HG02840 (cell line): ENCODE data around the gene ESR1.

Experiments
- ATAC-seq: cut with Tn5 transposase; IDR thresholded peaks from one replicate; pipeline ENCODE4 v1.9.1; 2021; ENCODE audit warnings: mild to moderate bottlenecking, moderate library complexity, moderate number of reproducible peaks; ENCODE audit not compliant: unreplicated experiment, low FRiP score

The ESR1 gene

GRCh38 chr6:151807513-151808370 is at the start of gene ESR1:
TSS of gene ESR1 (plus strand) at chr6:151807682. CDS start at chr6:151807913, 231 bp downstream.
- no peak for ATAC-seq

DNA sequence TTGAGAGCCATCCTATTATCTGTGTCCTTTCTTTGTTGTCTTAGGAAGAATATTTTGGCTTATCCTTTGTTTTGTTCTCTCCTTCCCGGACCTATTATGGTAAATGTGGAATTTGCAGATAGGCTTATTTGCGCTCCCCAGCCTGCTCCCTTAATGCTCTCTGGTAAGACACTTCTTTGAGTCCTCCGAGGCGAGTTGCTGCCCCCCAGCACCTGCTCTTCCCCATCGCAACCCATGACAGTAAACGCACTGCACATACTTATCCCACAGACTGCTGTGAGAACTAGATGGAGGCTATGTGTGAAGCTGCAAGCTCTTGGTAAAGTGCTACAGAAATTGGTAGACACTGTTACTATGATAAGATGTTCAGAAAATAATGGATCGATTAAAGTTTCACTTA is 47.0 kb upstream of the ESR1 start:
- ATAC-seq: no peak

DNA sequence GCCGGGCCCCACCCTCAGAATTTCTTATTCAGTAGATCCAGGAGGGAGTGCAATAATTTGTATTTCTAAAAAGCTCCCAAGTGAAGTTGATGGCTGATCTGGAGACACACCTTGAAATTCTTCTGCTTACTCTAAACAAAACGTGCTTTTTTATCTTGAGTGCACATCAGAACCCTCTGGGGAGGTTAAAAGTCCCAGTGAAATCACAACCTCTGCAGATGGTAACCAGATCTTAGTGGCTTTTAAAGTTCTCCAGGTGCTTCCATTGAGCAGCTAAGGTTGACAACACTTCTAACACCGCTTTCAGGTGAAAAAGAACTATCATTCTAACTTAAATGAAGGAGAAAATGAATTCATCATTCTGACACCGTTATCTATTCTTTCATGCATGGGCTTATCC is 45.6 kb upstream of the ESR1 start:
- no peak for ATAC-seq

DNA sequence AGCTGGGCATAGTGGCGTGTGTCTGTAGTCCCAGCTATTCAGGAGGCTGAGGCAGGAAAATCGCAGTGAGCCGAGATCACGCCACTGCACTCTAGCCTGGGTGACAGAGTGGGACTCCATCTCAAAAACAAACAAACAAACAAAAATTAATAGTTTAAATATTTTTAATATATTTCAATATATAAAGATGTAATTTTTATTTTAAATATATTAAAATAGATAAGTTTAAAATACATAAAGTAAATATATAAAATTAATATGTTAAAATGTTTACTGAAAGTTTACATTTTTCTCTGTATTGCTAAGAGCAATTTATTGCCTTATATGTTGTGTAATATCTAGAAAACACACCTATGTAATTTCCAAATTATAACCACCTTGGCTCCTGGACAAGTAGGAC is 44.7 kb upstream of the ESR1 start:
- ATAC-seq: no peak

DNA sequence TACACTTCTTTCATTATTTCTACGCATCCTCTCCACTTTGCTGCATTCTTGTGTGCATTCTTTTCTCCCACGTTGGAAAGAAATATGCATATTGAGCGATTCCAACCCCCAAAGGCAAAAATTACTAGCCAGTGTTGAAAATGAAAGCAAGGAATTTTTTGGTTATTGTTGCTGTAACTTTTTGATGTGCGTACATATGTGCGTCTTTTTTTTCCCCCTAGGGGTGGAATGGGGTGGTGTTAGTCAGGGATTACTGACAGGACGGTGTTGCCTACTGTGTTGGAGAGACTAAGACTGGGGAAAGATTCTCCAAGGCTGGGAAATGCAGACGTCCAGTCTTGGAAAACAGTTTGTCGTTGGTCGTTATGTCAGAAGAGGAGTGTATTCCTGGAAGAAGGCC is 44.2 kb upstream of the ESR1 start:
- no peak for ATAC-seq

DNA sequence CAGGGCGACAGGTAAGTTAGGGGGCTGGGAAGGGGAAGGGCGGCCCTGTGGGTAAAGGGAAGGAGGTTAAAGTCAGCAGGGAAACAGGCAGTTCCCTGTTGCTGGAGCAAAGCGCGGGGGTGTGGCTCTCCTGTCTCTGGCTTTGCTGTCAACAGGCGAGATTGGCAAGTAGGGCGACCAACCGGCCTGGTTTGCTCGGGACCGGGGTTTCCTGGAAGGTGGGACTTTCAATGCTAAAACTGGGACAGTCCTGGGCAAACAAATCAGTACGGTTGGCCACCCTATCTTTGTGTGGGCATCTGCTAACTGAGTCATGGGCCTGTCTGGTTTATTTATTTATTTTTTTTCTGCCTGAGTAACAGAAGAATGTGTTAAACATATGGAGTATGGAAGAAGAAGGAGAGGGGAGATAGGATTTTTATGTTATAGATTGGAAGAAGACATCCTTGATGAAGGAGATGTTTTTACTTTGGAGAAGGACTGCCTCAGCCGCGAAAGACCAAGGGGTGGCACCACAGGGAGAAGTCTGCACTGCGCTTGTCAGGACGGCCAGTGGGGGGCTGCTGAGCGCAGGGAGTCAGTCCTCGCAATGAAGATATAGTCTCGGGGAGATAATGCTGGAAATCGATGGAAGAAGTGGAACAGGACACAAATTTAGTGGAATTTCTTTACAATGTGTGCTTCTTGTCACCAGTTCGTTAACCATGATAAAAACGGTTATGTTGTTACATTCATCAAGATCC is 43.4 kb upstream of the ESR1 start:
- ATAC-seq: no peak

DNA sequence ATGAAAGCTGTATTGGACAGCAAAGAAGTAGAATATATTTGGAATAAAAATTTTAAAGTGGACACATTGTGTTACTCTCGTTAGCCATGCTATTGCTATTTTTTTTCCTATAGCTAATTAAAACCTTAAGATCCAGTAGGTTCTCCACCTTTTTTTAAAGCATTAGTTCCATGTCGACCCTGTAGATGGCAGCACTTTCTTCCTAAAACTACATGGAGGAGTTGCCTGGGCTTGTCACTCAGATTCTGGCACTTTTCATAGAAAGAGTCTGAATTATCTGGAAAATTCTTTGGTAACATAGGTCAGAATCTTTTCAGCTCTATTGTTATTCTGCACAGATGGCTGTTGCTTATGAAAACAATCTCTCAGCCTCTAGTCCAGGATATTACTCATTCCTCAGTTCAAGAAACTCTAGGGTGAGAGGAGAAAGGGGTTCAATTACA is 42.0 kb upstream of the ESR1 start:
- ATAC-seq: no peak

GRCh38 chr6:151772446-151772845 is 35.0 kb upstream of the ESR1 start:
- ATAC-seq: no peak

- ATAC-seq: no peak
These were observed 34.1 kb upstream of the ESR1 start for GRCh38 chr6:151773382-151773781.

- no peak for ATAC-seq
These were observed 24.9 kb upstream of the ESR1 start for GRCh38 chr6:151782560-151782959.

DNA sequence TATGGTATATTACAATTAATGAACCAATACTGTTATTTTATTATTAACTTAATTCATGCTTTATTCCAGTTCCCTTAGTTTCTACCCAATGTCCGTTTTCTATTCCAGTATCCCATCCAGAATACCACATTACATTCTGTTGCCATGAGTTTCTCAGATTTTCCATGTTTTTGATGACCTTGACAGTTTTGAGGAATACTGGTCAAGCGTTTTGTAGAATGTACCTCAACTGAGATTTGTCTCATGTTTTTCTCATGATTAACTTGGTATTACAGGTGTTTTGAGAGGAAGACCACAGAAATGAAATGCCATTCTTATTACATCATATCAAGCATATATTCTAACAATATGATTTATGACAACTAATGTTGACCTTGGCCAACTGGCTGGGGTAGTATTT is 23.8 kb upstream of the ESR1 start:
- ATAC-seq: no peak

DNA sequence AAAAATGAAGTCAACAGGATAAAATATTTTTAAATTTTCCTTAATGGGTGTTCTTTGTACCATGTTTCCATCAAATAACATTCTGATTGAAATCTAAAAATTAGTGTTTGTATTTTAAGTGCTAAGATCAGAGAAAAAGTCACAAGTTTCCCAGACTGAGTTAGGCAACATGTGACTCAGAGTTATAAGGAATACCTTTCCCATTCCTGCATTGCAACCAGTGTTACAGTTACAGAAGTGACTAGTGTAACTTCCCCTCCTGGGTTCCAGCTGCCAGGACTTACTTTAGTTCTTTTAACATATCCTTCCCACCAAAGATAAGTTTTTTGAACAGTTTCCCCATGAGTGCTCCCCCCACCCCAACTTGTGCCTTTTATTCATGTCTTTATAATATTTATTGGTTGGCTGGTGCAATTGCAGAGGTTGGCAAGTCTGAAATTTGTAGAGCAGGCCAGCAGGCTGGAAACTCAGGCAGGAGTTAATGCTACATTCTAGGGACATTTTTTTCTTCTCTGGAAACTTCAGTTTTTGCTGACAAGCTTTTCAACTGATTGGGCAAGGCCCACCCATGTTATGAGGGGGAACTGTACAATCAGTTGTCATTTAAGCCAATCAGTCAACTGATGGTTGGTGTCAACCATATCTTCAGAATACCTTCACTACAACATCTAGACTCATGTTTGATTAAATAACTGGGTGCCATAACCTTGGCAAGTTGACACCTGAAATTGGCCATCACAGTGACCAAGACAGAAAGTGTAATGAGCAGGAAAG is 22.9 kb upstream of the ESR1 start:
- ATAC-seq: no peak

DNA sequence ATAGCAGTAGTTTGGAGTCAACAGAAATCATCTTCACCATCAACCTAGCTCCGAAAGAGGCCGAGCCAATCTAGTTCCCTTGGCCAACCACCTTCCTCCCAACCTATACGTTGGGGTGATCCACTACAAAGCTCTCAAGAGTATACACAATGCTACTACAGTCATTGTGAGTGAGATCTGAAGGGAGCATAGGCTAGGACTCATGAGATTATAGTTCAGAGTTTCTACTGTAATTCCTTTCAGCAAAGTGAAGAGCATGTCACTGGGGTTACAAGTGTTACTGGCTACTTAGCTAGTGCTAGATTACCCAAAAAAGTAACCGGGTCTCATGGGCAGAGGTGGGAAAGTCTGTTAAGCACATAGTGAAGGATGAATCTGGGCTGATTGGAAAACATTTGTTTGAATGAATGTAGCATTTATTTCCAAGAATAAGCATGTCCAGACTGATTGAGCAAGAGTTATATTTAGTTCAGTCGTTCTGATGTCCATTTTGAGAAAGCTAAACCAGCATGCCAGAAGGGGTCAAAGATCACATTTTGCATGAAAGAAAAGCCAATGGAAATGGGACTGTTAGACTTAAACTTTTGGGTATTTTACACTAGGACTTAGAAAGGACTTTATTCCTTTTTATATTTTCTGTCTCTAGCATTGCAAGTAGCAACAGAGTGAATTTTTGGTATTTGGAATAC is 10.5 kb upstream of the ESR1 start:
- no peak for ATAC-seq

GRCh38 chr6:151803743-151804142 is 3.7 kb upstream of the ESR1 start:
- no peak for ATAC-seq

DNA sequence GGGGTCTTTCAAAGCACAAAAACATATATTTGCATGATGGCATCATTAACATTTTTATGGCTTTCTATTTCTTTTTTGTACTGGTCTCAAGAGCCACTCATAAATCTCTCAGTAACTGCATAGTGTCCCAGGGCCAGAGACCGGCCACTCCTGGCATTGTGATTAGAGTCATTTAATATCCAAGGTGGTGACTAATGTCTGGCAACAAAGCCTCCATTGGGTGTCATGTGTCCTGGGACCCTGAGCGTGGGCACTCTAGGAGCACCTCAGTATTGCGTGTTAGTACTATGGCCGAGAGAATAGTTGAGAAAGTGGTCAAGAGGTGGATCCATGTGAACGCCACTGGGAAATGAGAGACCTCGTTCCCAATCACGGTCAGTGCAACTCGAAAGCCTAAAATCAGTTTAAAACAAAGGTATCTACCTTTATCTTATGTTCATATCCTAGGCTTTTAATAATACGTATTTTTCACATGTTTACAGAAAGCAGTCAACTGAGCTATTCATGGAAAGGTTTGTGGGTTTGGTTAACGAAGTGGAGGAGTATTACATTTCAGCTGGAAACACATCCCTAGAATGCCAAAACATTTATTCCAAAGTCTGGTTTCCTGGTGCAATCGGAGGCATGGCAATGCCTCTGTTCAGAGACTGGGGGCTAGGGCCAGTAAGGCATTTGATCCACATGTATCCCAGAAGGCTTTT is 2.7 kb upstream of the ESR1 start:
- no peak for ATAC-seq

DNA sequence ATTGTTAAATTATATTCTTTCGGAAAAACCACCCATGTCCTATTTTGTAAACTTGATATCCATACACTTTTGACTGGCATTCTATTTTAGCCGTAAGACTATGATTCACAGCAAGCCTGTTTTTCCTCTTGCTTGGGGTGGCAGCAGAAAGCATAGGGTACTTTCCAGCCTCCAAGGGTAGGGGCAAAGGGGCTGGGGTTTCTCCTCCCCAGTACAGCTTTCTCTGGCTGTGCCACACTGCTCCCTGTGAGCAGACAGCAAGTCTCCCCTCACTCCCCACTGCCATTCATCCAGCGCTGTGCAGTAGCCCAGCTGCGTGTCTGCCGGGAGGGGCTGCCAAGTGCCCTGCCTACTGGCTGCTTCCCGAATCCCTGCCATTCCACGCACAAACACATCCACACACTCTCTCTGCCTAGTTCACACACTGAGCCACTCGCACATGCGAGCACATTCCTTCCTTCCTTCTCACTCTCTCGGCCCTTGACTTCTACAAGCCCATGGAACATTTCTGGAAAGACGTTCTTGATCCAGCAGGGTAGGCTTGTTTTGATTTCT is 2.1 kb upstream of the ESR1 start:
- ATAC-seq: no peak

DNA sequence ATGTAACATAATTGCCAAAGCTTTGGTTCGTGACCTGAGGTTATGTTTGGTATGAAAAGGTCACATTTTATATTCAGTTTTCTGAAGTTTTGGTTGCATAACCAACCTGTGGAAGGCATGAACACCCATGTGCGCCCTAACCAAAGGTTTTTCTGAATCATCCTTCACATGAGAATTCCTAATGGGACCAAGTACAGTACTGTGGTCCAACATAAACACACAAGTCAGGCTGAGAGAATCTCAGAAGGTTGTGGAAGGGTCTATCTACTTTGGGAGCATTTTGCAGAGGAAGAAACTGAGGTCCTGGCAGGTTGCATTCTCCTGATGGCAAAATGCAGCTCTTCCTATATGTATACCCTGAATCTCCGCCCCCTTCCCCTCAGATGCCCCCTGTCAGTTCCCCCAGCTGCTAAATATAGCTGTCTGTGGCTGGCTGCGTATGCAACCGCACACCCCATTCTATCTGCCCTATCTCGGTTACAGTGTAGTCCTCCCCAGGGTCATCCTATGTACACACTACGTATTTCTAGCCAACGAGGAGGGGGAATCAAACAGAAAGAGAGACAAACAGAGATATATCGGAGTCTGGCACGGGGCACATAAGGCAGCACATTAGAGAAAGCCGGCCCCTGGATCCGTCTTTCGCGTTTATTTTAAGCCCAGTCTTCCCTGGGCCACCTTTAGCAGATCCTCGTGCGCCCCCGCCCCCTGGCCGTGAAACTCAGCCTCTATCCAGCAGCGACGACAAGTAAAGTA is 547 bp upstream of the ESR1 start:
- ATAC-seq: no peak

- ATAC-seq: no peak
These were observed 1.1 kb downstream of the ESR1 start for GRCh38 chr6:151808371-151809241.
